Lower leg skin (tissue), 4 donors: ENCODE data around the gene SEC11C. TPM values are rescaled to one million over a fixed set of nuclear protein-coding genes. Genes with fewer than 3 reads are reported as not detected.

Source experiments
- DNase-seq, 2 donors: peaks; one replicate each; pipeline ENCODE4 v3.0.0-alpha.2; 2019; ENCODE audit warnings: low spot score in 2 of 2
- H3K4me3 ChIP-seq: fragments of 200-600 bp; sonication (generic); 2 replicates; pipeline ENCODE4 v1.5.1; 2017; ENCODE audit warnings: mild to moderate bottlenecking, low read depth; ENCODE audit not compliant: poor library complexity, severe bottlenecking
- POLR2A ChIP-seq, 2 donors: fragments of 450-650 bp; IDR thresholded peaks; one replicate each; pipeline ENCODE4 v1.6.1; 2016 to 2017; ENCODE audit warnings: antibody characterized with exemption in 2 of 2, mild to moderate bottlenecking in 1 of 2, moderate library complexity in 1 of 2
- WGBS, 2 donors: methylation state at CpG; one replicate each; pipeline ENCODE4 v1.1.5; 2018; 5-methylcytosine and 5-hydroxymethylcytosine counted together
- intact Hi-C: fragments of 100-400 bp; cut with DNase I; formaldehyde crosslinking; loops from one replicate; pipeline ENCODE4 v1.15.0; 2023; ENCODE audit warnings: low total_unique reads
- total RNA-seq, 4 donors: library from RNA; depleted of rRNA; stranded (reverse); fragments of >200 nt; gene quantifications; one replicate each; pipeline ENCODE4 v1.1.0, GENCODE V29; 2016
- TF ChIP-seq, protein P1 (sequence below), 3 donors: fragments of 450-650 bp; IDR thresholded peaks; one replicate each; pipeline ENCODE4 v1.5.1; 2016; ENCODE audit warnings: antibody characterized with exemption in 3 of 3, mild to moderate bottlenecking in 3 of 3, moderate library complexity in 2 of 3

The SEC11C gene
- total RNA-seq, 4 donors from 2014 or later, result 19.5 to 46.9 (median 28.6) TPM

DNA sequence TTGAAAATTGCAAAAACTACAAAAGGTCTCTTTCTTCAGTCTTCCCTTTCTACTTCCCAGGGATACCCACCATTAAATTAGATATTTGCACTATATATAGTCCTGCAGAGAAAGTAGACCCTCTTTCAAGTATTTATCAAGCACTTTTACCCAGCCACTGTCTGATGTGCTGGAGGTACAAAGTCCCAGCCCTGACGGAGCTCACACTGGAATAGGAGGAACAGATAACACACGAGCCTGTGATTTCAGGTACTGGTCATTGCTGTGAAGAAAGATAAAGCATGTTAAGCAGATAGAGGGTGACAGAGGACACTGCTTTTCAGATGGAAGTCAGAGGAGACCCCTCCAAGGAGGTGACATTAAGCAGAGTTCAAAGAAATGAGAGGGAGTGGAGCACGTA is 19.6 kb downstream of the SEC11C start:
- no peak for DNase-seq
- 92% methylated on average over 3 of the region's 3 CpGs for WGBS, 2 donors
- TF ChIP-seq, protein P1, sequence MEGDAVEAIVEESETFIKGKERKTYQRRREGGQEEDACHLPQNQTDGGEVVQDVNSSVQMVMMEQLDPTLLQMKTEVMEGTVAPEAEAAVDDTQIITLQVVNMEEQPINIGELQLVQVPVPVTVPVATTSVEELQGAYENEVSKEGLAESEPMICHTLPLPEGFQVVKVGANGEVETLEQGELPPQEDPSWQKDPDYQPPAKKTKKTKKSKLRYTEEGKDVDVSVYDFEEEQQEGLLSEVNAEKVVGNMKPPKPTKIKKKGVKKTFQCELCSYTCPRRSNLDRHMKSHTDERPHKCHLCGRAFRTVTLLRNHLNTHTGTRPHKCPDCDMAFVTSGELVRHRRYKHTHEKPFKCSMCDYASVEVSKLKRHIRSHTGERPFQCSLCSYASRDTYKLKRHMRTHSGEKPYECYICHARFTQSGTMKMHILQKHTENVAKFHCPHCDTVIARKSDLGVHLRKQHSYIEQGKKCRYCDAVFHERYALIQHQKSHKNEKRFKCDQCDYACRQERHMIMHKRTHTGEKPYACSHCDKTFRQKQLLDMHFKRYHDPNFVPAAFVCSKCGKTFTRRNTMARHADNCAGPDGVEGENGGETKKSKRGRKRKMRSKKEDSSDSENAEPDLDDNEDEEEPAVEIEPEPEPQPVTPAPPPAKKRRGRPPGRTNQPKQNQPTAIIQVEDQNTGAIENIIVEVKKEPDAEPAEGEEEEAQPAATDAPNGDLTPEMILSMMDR (IDR thresholded peaks at IDR 0.05), result no peak
- TF ChIP-seq POLR2A (IDR thresholded peaks at IDR 0.05), result no peak
- intact Hi-C loops, result no loop called here
- no peak overlapping the region for H3K4me3 ChIP-seq

GRCh38 chr18:59159986-59160385 is 20.3 kb downstream of the SEC11C start:
- no peak overlapping the region for H3K4me3 ChIP-seq
- no peak for TF ChIP-seq POLR2A (IDR thresholded peaks at IDR 0.05)
- TF ChIP-seq, protein P1 (IDR thresholded peaks at IDR 0.05), result no peak
- intact Hi-C loops, result no loop called here
- WGBS, 2 donors, result 86 to 94% methylated on average over 10 of the region's 10 CpGs
- DNase-seq, result no peak

GRCh38 chr18:59172664-59173249 is 33.1 kb downstream of the SEC11C start:
- TF ChIP-seq, protein P1 (IDR thresholded peaks at IDR 0.05), result no peak
- no peak for TF ChIP-seq POLR2A (IDR thresholded peaks at IDR 0.05)
- intact Hi-C loops, result loop anchor here (10.0 kb wide), 1 partner anchor 68 kb away; no protein-coding TSS in a partner anchor
- H3K4me3 ChIP-seq, result no peak overlapping the region
- WGBS, 2 donors, result 86 to 94% methylated on average over 2 of the region's 2 CpGs
- no peak for DNase-seq

DNA sequence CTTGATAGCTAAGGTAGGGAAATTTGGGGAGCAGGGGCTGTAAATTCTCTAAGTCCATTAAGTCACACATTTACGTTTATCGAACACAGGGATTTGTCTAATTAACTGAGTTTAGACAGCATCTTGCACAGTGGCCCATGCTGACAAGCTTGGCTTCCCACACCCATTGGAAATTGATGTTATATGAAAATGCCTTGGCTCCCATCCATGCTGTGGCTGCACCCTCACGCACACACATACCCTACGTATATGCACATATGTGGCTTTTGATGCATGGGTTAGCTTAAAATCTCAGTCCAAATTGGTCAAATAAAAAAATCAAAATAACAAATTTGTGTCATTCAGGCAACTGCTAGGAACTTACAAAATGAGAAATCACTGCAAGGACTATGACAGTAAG is 37.8 kb downstream of the SEC11C start:
- TF ChIP-seq, protein P1 (IDR thresholded peaks at IDR 0.05), result no peak
- no peak for TF ChIP-seq POLR2A (IDR thresholded peaks at IDR 0.05)
- WGBS, 2 donors, result 79 to 87% methylated on average over 4 of the region's 4 CpGs
- intact Hi-C loops, result loop anchor here (10.0 kb wide), 1 partner anchor 73 kb away; no protein-coding TSS in a partner anchor
- no peak overlapping the region for H3K4me3 ChIP-seq
- DNase-seq, result no peak

- WGBS, 2 donors, result 50 to 57% methylated on average over 9 of the region's 9 CpGs
- no peak for DNase-seq
- TF ChIP-seq POLR2A (IDR thresholded peaks at IDR 0.05), result no peak
- TF ChIP-seq, protein P1 (IDR thresholded peaks at IDR 0.05), result no peak
- no peak overlapping the region for H3K4me3 ChIP-seq
- intact Hi-C loops, result no loop called here
Measured at GRCh38 chr18:59180150-59180845, 40.6 kb downstream of the SEC11C start.
